Hepatocyte (in vitro differentiated cells): ENCODE results near the gene MB. TPM values are rescaled to one million over a fixed set of nuclear protein-coding genes. Genes with fewer than 3 reads are reported as not detected.

Experiments used
- DNase-seq: peaks from one replicate; pipeline ENCODE4 v3.0.0-alpha.2; 2016; ENCODE audit warnings: low spot score
- H2AFZ ChIP-seq: fragments of 200-600 bp; sonication (generic); 2 replicates; pipeline ENCODE4 v1.6.0; 2016; ENCODE audit warnings: antibody characterized with exemption, mild to moderate bottlenecking
- H3K27ac ChIP-seq: fragments of 200-600 bp; sonication (generic); 2 replicates; pipeline ENCODE4 v1.5.1; 2016; ENCODE audit warnings: mild to moderate bottlenecking
- H3K27me3 ChIP-seq: fragments of 200-600 bp; sonication (generic); 2 replicates; pipeline ENCODE4 v1.6.1; 2016
- H3K36me3 ChIP-seq: fragments of 200-600 bp; sonication (generic); replicated peaks from 2 replicates; pipeline ENCODE4 v1.5.1; 2016; ENCODE audit warnings: low read depth; ENCODE audit not compliant: insufficient read depth
- H3K4me1 ChIP-seq: fragments of 200-600 bp; sonication (generic); 2 replicates; pipeline ENCODE4 v1.5.1; 2016; ENCODE audit warnings: mild to moderate bottlenecking, moderate library complexity; ENCODE audit not compliant: insufficient read depth
- H3K4me2 ChIP-seq: fragments of 200-600 bp; sonication (generic); 2 replicates; pipeline ENCODE4 v1.6.0; 2016
- H3K4me3 ChIP-seq: fragments of 200-600 bp; sonication (generic); 2 replicates; pipeline ENCODE4 v1.5.1; 2016; ENCODE audit warnings: mild to moderate bottlenecking
- H3K79me2 ChIP-seq: fragments of 200-600 bp; sonication (generic); 2 replicates; pipeline ENCODE4 v1.6.0; 2017; ENCODE audit warnings: mild to moderate bottlenecking
- H3K9me2 ChIP-seq: fragments of 200-600 bp; sonication (generic); replicated peaks from 2 replicates; pipeline ENCODE4 v1.6.0; 2017; ENCODE audit warnings: mild to moderate bottlenecking; ENCODE audit not compliant: insufficient read depth
- H3K9me3 ChIP-seq: fragments of 200-600 bp; sonication (generic); 2 replicates; pipeline ENCODE4 v1.5.1; 2016; ENCODE audit warnings: low read depth, mild to moderate bottlenecking
- H4K20me1 ChIP-seq: fragments of 200-600 bp; sonication (generic); 2 replicates; pipeline ENCODE4 v1.6.0; 2016; ENCODE audit warnings: mild to moderate bottlenecking; ENCODE audit not compliant: insufficient read depth, poor library complexity, severe bottlenecking
- EZH2 ChIP-seq: fragments of 200-600 bp; sonication (generic); IDR thresholded peaks from 2 replicates; pipeline ENCODE4 v1.6.1; 2016; ENCODE audit warnings: antibody characterized with exemption, mild to moderate bottlenecking, borderline replicate concordance
- EZH2phosphoT487 ChIP-seq: fragments of 200-600 bp; sonication (generic); IDR thresholded peaks from one replicate; pipeline ENCODE4 v1.6.1; 2018; ENCODE audit warnings: antibody characterized with exemption, mild to moderate bottlenecking, low read depth, moderate library complexity; ENCODE audit not compliant: unreplicated experiment, severe bottlenecking
- WGBS: methylation state at CpG from one replicate; pipeline ENCODE4 v1.1.6; 2016; ENCODE audit warnings: low lambda C conversion rate; ENCODE audit errors: missing lambda C conversion rate; 5-methylcytosine and 5-hydroxymethylcytosine counted together
- polyA plus RNA-seq: library from polyadenylated mRNA; unstranded; fragments of >200 nt; fragmentation: Nextera tagmentation; extraction: Ambion mirVana; gene quantifications from 2 replicates; pipeline ENCODE4 v1.2.1, GENCODE V29; 2016
- total RNA-seq: library from RNA; depleted of rRNA; stranded (reverse); fragments of >200 nt; gene quantifications from 2 replicates; pipeline ENCODE4 v1.2.3, GENCODE V29; 2014
- TF ChIP-seq, protein P1 (sequence below): fragments of 200-600 bp; sonication (generic); IDR thresholded peaks from 2 replicates; pipeline ENCODE4 v1.5.1; 2016; ENCODE audit warnings: antibody characterized with exemption, mild to moderate bottlenecking; ENCODE audit not compliant: poor library complexity

MB gene
- total and polyA plus RNA-seq, 2 experiments from 2014 or later: 0.64 TPM; not detected in 1

DNA sequence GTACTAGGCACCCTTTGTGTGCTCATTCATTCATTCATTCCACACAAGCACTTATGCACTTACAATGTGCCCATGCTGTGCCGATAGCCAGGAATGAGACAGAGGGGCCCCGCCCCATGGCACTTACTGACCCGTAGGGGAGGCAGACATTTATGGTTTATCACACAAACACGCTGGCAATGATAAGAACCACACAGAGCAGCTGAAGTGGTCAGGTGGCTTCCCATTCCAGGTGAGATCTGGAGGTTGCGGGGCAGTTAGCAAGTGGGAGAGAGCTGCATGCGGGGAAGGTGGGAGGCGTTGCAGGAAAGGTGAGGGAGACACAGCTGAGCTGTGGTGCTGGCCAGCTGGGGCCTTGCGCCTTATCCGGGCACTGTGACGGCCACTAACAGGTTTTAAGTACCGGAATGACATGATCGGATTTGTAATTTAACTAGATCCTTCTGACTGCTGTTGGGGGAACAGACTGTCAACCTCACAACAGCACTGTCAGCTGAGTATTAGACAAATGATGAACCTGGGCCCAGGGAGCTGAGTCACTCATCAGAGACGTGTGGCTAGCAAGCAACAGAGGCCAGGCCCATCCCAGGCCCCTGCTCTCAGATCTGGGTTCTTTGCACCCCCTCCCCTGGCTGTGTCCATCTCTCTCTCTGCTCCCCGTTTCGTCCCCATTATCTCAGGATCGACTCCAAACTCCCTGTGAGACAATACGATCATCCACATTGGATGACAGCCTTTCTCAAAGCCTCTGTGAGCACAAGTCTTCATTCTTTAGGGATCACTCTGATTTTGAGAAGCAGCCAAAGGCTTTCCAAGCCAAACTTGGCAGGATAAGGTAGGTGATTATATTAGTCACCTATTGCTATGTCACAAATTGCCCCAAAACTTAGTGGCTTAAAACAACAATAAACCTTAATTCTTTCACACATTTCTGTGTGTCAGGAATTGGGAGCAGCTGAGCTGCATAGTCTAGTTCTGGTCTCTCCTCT, 48.1 kb downstream of the MB start:
- H4K20me1 ChIP-seq: no peaks in the 10 kb centered on the region
- H3K27me3 ChIP-seq: no peaks in the 10 kb centered on the region
- H3K36me3 ChIP-seq: no peaks in the 10 kb centered on the region
- TF ChIP-seq, protein P1, sequence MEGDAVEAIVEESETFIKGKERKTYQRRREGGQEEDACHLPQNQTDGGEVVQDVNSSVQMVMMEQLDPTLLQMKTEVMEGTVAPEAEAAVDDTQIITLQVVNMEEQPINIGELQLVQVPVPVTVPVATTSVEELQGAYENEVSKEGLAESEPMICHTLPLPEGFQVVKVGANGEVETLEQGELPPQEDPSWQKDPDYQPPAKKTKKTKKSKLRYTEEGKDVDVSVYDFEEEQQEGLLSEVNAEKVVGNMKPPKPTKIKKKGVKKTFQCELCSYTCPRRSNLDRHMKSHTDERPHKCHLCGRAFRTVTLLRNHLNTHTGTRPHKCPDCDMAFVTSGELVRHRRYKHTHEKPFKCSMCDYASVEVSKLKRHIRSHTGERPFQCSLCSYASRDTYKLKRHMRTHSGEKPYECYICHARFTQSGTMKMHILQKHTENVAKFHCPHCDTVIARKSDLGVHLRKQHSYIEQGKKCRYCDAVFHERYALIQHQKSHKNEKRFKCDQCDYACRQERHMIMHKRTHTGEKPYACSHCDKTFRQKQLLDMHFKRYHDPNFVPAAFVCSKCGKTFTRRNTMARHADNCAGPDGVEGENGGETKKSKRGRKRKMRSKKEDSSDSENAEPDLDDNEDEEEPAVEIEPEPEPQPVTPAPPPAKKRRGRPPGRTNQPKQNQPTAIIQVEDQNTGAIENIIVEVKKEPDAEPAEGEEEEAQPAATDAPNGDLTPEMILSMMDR: no peak
- TF ChIP-seq EZH2phosphoT487: no peak
- TF ChIP-seq EZH2: no peak
- H3K9me2 ChIP-seq: no peaks in the 10 kb centered on the region
- no peak overlapping the region for H3K4me3 ChIP-seq
- DNase-seq: peak; percentile 35
- no peak overlapping the region for H2AFZ ChIP-seq
- no peak overlapping the region for H3K27ac ChIP-seq
- H3K4me2 ChIP-seq: no peak overlapping the region
- WGBS: 68% methylated on average over 17 of the region's 17 CpGs
- no peaks in the 10 kb centered on the region for H3K9me3 ChIP-seq
- H3K4me1 ChIP-seq: peaks cover 10% of the 10 kb centered on the region
- H3K79me2 ChIP-seq: no peaks in the 10 kb centered on the region

DNA sequence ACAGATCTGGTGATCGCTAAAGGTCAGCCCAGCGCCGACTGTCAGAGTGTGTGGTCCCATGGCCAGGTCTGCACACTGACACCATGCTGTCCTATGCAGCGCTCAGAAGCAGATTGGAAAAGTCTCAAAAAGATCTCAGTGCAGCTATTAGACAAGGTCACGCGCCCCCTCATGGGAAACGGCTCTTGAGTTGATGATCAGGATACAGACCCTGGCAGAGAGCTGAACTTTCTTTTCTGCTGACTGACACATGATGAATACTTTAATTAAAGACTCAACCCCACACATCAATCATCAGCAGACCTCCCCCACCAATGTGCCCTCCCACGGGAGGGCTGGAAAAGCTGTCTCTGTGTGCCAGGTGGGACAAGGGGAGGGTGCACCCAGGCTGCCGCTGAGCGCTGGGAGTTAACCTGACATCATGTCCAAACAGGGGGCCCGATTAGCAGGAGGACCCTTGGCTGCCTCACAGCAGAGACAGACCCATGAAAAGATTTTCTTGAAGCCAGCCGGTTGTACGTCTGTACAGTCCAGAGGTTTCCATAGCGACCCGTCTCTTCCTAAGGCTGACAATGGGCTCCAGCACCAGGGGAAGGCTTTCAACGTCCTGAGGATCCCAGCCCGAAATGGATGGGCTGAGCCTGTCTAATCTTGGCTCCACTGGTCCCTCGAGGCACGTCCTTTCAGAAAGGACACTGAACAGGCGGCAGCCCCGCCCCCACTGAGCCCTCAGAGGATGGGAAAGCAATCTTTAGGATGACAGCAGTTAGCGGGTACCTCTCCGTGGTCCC, 49.6 kb downstream of the MB start:
- peaks cover 10% of the 10 kb centered on the region for H3K4me1 ChIP-seq
- TF ChIP-seq EZH2 (no peak), EZH2phosphoT487 (no peak)
- TF ChIP-seq, protein P1: no peak
- no peaks in the 10 kb centered on the region for H3K9me3 ChIP-seq
- no peaks in the 10 kb centered on the region for H3K36me3 ChIP-seq
- H3K27me3 ChIP-seq: no peaks in the 10 kb centered on the region
- 73% methylated on average over 23 of the region's 23 CpGs for WGBS
- no peaks in the 10 kb centered on the region for H4K20me1 ChIP-seq
- no peak for DNase-seq
- no peak overlapping the region for H3K4me3 ChIP-seq
- H3K4me2 ChIP-seq: no peak overlapping the region
- no peaks in the 10 kb centered on the region for H3K9me2 ChIP-seq
- H3K79me2 ChIP-seq: no peaks in the 10 kb centered on the region
- no peak overlapping the region for H2AFZ ChIP-seq
- no peak overlapping the region for H3K27ac ChIP-seq

DNA sequence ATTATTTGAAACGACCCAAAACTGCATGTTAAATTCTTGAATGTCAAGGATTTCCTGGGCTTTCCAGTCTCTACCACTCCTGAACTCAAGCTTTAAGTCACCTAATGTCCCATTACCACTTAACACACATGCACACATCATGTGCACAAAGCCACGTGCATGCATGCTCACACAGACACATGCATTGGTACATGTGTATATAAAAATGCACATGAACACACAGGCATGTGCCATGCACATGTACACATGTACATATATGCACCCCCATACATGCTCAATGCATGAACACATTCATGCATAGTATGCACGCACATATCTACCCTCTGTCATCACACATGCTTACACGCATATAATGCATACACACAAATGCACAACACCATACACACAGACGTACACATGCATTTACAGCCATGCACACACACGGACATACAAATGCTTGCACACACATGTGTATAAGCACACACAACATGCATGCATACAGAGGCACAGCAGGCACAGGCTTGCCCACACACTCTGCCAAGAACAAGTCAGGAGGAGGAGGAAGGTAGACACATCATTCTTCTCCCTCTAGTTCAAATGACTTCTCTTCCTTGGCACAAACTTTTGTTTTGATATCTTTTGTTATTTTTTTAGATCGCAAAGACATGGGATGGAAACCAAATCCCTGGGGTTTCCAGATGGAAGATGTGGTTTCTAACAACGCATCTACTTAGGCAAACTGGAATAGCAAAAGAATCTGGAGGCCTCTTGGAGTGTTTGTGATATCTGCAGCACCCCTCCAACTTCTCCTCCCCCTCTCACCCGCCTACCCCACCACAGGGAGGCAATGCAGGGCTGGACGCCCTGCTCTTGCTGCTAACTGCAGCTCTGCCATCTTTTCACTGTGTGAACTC, 51.9 kb downstream of the MB start:
- Histone ChIP-seq H3K9me3 (no peaks in the 10 kb centered on the region), H3K4me2 (no peak overlapping the region), H3K36me3 (no peaks in the 10 kb centered on the region), H3K79me2 (no peaks in the 10 kb centered on the region), H3K4me3 (no peak overlapping the region), H3K27ac (no peak overlapping the region), H4K20me1 (no peaks in the 10 kb centered on the region), H3K9me2 (no peaks in the 10 kb centered on the region), H3K4me1 (peaks cover 13% of the 10 kb centered on the region), H3K27me3 (no peaks in the 10 kb centered on the region), H2AFZ (no peak overlapping the region)
- no peak for TF ChIP-seq EZH2phosphoT487
- no peak for TF ChIP-seq EZH2
- TF ChIP-seq, protein P1: no peak
- 80% methylated on average over 10 of the region's 10 CpGs for WGBS
- no peak for DNase-seq
